ENCODE data around the gene SAMD3. TPM values are rescaled to one million over a fixed set of nuclear protein-coding genes. Genes with fewer than 3 reads are reported as not detected.

SAMD3 gene
- polyA plus RNA-seq, 1 of the 3 experiments (the other 2 are of a cell fraction) = 16.0 TPM

GRCh38 chr6:130245267-130245666 is 22.5 kb upstream of the SAMD3 start:
- Histone ChIP-seq H3K27me3 (ENCODE audit: insufficient read depth) (no peaks in the 10 kb centered on the region), H3K4me2 (no peak overlapping the region), H4K20me1 (ENCODE audit: insufficient read depth) (no peaks in the 10 kb centered on the region), H3K79me2 (ENCODE audit: insufficient read depth) (no peaks in the 10 kb centered on the region), H3K36me3 (replicated peaks in 1 of 2; ENCODE audit: control insufficient read depth in 1 of 2, insufficient read depth in 2 of 2, low read length in 1 of 2) (no peaks in the 10 kb centered on the region), H3K4me3 (ENCODE audit: low read depth in 2 of 2, low read length in 1 of 2) (no peak overlapping the region), H3K9me2 (no peaks in the 10 kb centered on the region), H3K9me3 (no peaks in the 10 kb centered on the region), H3K27ac (ENCODE audit: low read depth in 2 of 2, low read length in 1 of 2) (no peak overlapping the region), H3K9ac (no peak overlapping the region), H2AFZ (ENCODE audit: low read depth) (no peak overlapping the region), H3F3A (replicated peaks; ENCODE audit: insufficient read depth) (peaks cover 10% of the 10 kb centered on the region), H3K4me1 (ENCODE audit: control insufficient read depth in 1 of 2, insufficient read depth in 2 of 2, low read depth in 1 of 2, low read length in 1 of 2) (peaks cover 0 to 5% of the 10 kb centered on the region in 2 experiments; a peak in 1 of 4 replicates)
- ChIA-PET POLR2A (no interaction called here), CTCF (no interaction called here)
- TF ChIP-seq EP300 (IDR thresholded peaks at IDR 0.05; ENCODE audit: borderline replicate concordance in 1 of 2, low read depth in 1 of 2, low read length in 1 of 2) = no peak
- no peak for TF ChIP-seq POLR2AphosphoS5 (IDR thresholded peaks at IDR 0.05; ENCODE audit: low read depth, low read length)
- no peak for TF ChIP-seq RFX5 (IDR thresholded peaks at IDR 0.05; ENCODE audit: low read length)
- no peak for TF ChIP-seq GATA2 (CRISPR knock-in tag; IDR thresholded peaks at IDR 0.05)
- TF ChIP-seq FOXJ3 (CRISPR knock-in tag; IDR thresholded peaks at IDR 0.05) = no peak
- no peak for TF ChIP-seq MXI1 (IDR thresholded peaks at IDR 0.05; ENCODE audit: low read depth, low read length)
- TF ChIP-seq RAD21 (IDR thresholded peaks at IDR 0.05; ENCODE audit: low read length) = no peak
- TF ChIP-seq TEAD4 (IDR thresholded peaks at IDR 0.05; ENCODE audit: borderline replicate concordance, insufficient read depth) = no peak
- no peak for TF ChIP-seq MAX (IDR thresholded peaks at IDR 0.05; ENCODE audit: low read depth)
- TF ChIP-seq, protein P1, sequence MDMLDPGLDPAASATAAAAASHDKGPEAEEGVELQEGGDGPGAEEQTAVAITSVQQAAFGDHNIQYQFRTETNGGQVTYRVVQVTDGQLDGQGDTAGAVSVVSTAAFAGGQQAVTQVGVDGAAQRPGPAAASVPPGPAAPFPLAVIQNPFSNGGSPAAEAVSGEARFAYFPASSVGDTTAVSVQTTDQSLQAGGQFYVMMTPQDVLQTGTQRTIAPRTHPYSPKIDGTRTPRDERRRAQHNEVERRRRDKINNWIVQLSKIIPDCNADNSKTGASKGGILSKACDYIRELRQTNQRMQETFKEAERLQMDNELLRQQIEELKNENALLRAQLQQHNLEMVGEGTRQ (IDR thresholded peaks at IDR 0.05; ENCODE audit: borderline replicate concordance, low read depth, low read length) = no peak
- TF ChIP-seq JUND (IDR thresholded peaks at IDR 0.05) = no peak
- no peak for TF ChIP-seq FOSL2 (IDR thresholded peaks at IDR 0.05; ENCODE audit: borderline replicate concordance, low read depth)
- TF ChIP-seq MEF2A (IDR thresholded peaks at IDR 0.05; ENCODE audit: borderline replicate concordance, low read depth) = no peak
- TF ChIP-seq TAF1 (IDR thresholded peaks at IDR 0.05; ENCODE audit: borderline replicate concordance, low read depth, low read length) = no peak
- TF ChIP-seq SIN3A (IDR thresholded peaks at IDR 0.05; ENCODE audit: borderline replicate concordance, low read depth, low read length) = no peak
- TF ChIP-seq, protein P2, sequence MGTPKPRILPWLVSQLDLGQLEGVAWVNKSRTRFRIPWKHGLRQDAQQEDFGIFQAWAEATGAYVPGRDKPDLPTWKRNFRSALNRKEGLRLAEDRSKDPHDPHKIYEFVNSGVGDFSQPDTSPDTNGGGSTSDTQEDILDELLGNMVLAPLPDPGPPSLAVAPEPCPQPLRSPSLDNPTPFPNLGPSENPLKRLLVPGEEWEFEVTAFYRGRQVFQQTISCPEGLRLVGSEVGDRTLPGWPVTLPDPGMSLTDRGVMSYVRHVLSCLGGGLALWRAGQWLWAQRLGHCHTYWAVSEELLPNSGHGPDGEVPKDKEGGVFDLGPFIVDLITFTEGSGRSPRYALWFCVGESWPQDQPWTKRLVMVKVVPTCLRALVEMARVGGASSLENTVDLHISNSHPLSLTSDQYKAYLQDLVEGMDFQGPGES (IDR thresholded peaks at IDR 0.05; ENCODE audit: low read depth, low read length) = no peak
- no peak for TF ChIP-seq SMC3 (IDR thresholded peaks at IDR 0.05; ENCODE audit: low read depth, low read length)
- no peak for TF ChIP-seq PBX3 (IDR thresholded peaks at IDR 0.05)
- no peak for TF ChIP-seq FOXM1 (IDR thresholded peaks at IDR 0.05; ENCODE audit: low read depth)
- 78% methylated on average over 2 of the region's 2 CpGs for WGBS (ENCODE audit: low lambda C conversion rate)
- no peak for DNase-seq
